A549 (cell line): ENCODE measurements around the gene SKAP1. TPM values are rescaled to one million over a fixed set of nuclear protein-coding genes. Genes with fewer than 3 reads are reported as not detected.

Source experiments
- ATAC-seq, 2 experiments: fragments of 200-7000 bp in 1 of 2; fragments of >200 bp in 1 of 2; cut with Nextera tagmentation in 1 of 2; cut with Tn5 transposase in 1 of 2; 3 replicates each; pipeline versions ENCODE4 v1.8.0 to v1.9.1; 2018 to 2020; ENCODE audit warnings: mild to moderate bottlenecking in 1 of 2, moderate library complexity in 1 of 2
- CTCF ChIA-PET: fragments of 300-600 bp; sonication (Branson Sonifier 250); formaldehyde crosslinking; extraction: SDS; loops from one replicate; lab custom pipeline; 2021; ENCODE audit warnings: antibody characterized with exemption, inconsistent platforms; lab: Yijun Ruan, JAX
- POLR2A ChIA-PET: fragments of 350-600 bp; formaldehyde crosslinking; extraction: SDS; loops from one replicate; lab custom pipeline; 2021; ENCODE audit warnings: antibody characterized with exemption, inconsistent platforms; lab: Yijun Ruan, JAX
- DNase-seq, 2 experiments: peaks; one replicate each; pipeline versions ENCODE4 v3.0.0 to v3.0.0-alpha.2; 2011 to 2016; ENCODE audit warnings: low read depth in 1 of 2, low spot score in 1 of 2
- FAIRE-seq: peaks from 2 replicates; lab custom pipeline; 2011; peaks lifted over from hg19 to GRCh38; lab: Jason Lieb, UNC
- H3K27ac ChIP-seq, 2 experiments: fragments of >200 bp; sonication (Bioruptor Twin); formaldehyde crosslinking; 3 replicates each; pipeline ENCODE4 v1.5.1; 2016 to 2017
- H3K4me1 ChIP-seq: fragments of >200 bp; sonication (Bioruptor Twin); formaldehyde crosslinking; 3 replicates; pipeline ENCODE4 v1.6.1; 2016
- H3K4me2 ChIP-seq: fragments of >200 bp; sonication (Bioruptor Twin); formaldehyde crosslinking; 3 replicates; pipeline ENCODE4 v1.6.1; 2016
- H3K4me3 ChIP-seq: fragments of >200 bp; sonication (Bioruptor Twin); formaldehyde crosslinking; 3 replicates; pipeline ENCODE4 v1.5.1; 2016
- H3K9me3 ChIP-seq: fragments of >200 bp; sonication (Bioruptor Twin); formaldehyde crosslinking; 3 replicates; pipeline ENCODE4 v1.6.1; 2016
- CEBPB ChIP-seq, 2 experiments: fragments of >200 bp in 1 of 2; sonication (Bioruptor Twin) in 1 of 2; formaldehyde crosslinking in 1 of 2; IDR thresholded peaks; 2 replicates each; pipeline ENCODE4 v1.6.1; 2012 to 2016
- CHD2 ChIP-seq: fragments of 150-350 bp; IDR thresholded peaks from 2 replicates; pipeline ENCODE4 v1.6.1; 2014; ENCODE audit warnings: low read length; ENCODE audit not compliant: partially characterized antibody
- CHD4 ChIP-seq: fragments of 200-600 bp; sonication (generic); IDR thresholded peaks from 2 replicates; pipeline ENCODE4 v1.6.1; 2016; ENCODE audit warnings: antibody characterized with exemption, mild to moderate bottlenecking, borderline replicate concordance
- EHF ChIP-seq: fragments of 250-450 bp; sonication (Bioruptor Pico); IDR thresholded peaks from 2 replicates; pipeline ENCODE4 v1.5.0; 2020; ENCODE audit warnings: mild to moderate bottlenecking
- EHMT2 ChIP-seq: fragments of 200-600 bp; sonication (generic); IDR thresholded peaks from 2 replicates; pipeline ENCODE4 v1.6.1; 2016; ENCODE audit warnings: antibody characterized with exemption, low read depth, mild to moderate bottlenecking, moderate library complexity
- EP300 ChIP-seq, 2 experiments: fragments of >200 bp; sonication (Bioruptor Twin); formaldehyde crosslinking; IDR thresholded peaks; 2 replicates in 1 of 2; 3 replicates in 1 of 2; pipeline ENCODE4 v1.6.1; 2016 to 2017
- ESRRA ChIP-seq: fragments of 150-350 bp; IDR thresholded peaks from 2 replicates; pipeline ENCODE4 v1.6.1; 2014; ENCODE audit warnings: mild to moderate bottlenecking, low read length, borderline replicate concordance
- FOSB ChIP-seq: fragments of 250-450 bp; sonication (Bioruptor Pico); IDR thresholded peaks from 2 replicates; pipeline ENCODE4 v1.5.0; 2020; ENCODE audit warnings: mild to moderate bottlenecking, moderate library complexity
- FOXS1 ChIP-seq: fragments of 250-450 bp; sonication (Bioruptor Pico); IDR thresholded peaks from 2 replicates; pipeline ENCODE4 v1.5.0; 2020; ENCODE audit warnings: mild to moderate bottlenecking, moderate library complexity
- GATA3 ChIP-seq: IDR thresholded peaks from 2 replicates; pipeline ENCODE4 v1.6.1; 2012; ENCODE audit warnings: borderline replicate concordance
- HDAC2 ChIP-seq: fragments of 200-600 bp; sonication (generic); IDR thresholded peaks from 2 replicates; pipeline ENCODE4 v1.6.1; 2016
- HEYL ChIP-seq: fragments of 250-450 bp; sonication (Bioruptor Pico); IDR thresholded peaks from 2 replicates; pipeline ENCODE4 v1.8.0; 2021; ENCODE audit warnings: mild to moderate bottlenecking, moderate library complexity
- HOXB5 ChIP-seq: fragments of 250-450 bp; sonication (Bioruptor Pico); IDR thresholded peaks from 2 replicates; pipeline ENCODE4 v1.5.0; 2020; ENCODE audit warnings: mild to moderate bottlenecking, moderate library complexity
- JUN ChIP-seq, 2 experiments: fragments of >200 bp; sonication (Bioruptor Twin); formaldehyde crosslinking; IDR thresholded peaks; 2 replicates in 1 of 2; 3 replicates in 1 of 2; pipeline ENCODE4 v1.6.1; 2016 to 2017
- MAFK ChIP-seq: fragments of 450-650 bp; IDR thresholded peaks from 2 replicates; pipeline ENCODE4 v1.6.1; 2014; ENCODE audit not compliant: partially characterized antibody
- MAZ ChIP-seq: fragments of 150-350 bp; IDR thresholded peaks from 2 replicates; pipeline ENCODE4 v1.6.1; 2014; ENCODE audit warnings: antibody characterized with exemption, low read depth, low read length, borderline replicate concordance
- MYC ChIP-seq: IDR thresholded peaks from 2 replicates; pipeline ENCODE4 v1.6.1; 2012; ENCODE audit warnings: mild to moderate bottlenecking, inconsistent platforms, low read length, improper control_type of control experiment, borderline replicate concordance
- NR3C1 ChIP-seq: fragments of >200 bp; sonication (Bioruptor Twin); formaldehyde crosslinking; IDR thresholded peaks from 3 replicates; pipeline ENCODE4 v1.6.1; 2017
- POLR2A ChIP-seq: IDR thresholded peaks from 2 replicates; pipeline ENCODE4 v1.6.1; 2012; ENCODE audit warnings: mild to moderate bottlenecking, low read length
- POLR2AphosphoS2 ChIP-seq: conservative IDR thresholded peaks from 2 replicates; pipeline ENCODE4 v1.6.1; 2012; ENCODE audit warnings: low read length, improper control_type of control experiment, inconsistent platforms
- RAD21 ChIP-seq, 2 experiments: fragments of >200 bp in 1 of 2; sonication (Bioruptor Twin) in 1 of 2; formaldehyde crosslinking in 1 of 2; IDR thresholded peaks in 1 of 2; conservative IDR thresholded peaks in 1 of 2; 2 replicates in 1 of 2; 3 replicates in 1 of 2; pipeline ENCODE4 v1.6.1; 2012 to 2018; ENCODE audit warnings: inconsistent platforms in 1 of 2
- RARB ChIP-seq: fragments of 250-450 bp; sonication (Bioruptor Pico); IDR thresholded peaks from 2 replicates; pipeline ENCODE4 v1.8.0; 2021; ENCODE audit warnings: mild to moderate bottlenecking, moderate library complexity
- RCOR1 ChIP-seq: fragments of 150-350 bp; IDR thresholded peaks from 2 replicates; pipeline ENCODE4 v1.6.1; 2014; ENCODE audit warnings: antibody characterized with exemption, low read length, low read depth
- RNF2 ChIP-seq: fragments of 200-600 bp; sonication (generic); IDR thresholded peaks from 2 replicates; pipeline ENCODE4 v1.6.1; 2016; ENCODE audit warnings: low read depth, mild to moderate bottlenecking, antibody characterized with exemption, moderate library complexity, borderline replicate concordance
- SMC3 ChIP-seq: fragments of >200 bp; sonication (Bioruptor Twin); formaldehyde crosslinking; IDR thresholded peaks from 3 replicates; pipeline ENCODE4 v1.6.1; 2018; ENCODE audit warnings: inconsistent platforms
- TFCP2L1 ChIP-seq: fragments of 250-450 bp; sonication (Bioruptor Pico); IDR thresholded peaks from 2 replicates; pipeline ENCODE4 v1.5.0; 2021; ENCODE audit warnings: mild to moderate bottlenecking
- TP53 ChIP-seq: fragments of 250-450 bp; sonication (Bioruptor Pico); IDR thresholded peaks from 2 replicates; pipeline ENCODE4 v1.5.0; 2021; ENCODE audit warnings: mild to moderate bottlenecking, moderate library complexity
- ZFP36 ChIP-seq: fragments of 450-650 bp; IDR thresholded peaks from 2 replicates; pipeline ENCODE4 v1.6.1; 2014; ENCODE audit warnings: borderline replicate concordance; ENCODE audit not compliant: partially characterized antibody
- ZNF302 ChIP-seq: fragments of 250-450 bp; sonication (Bioruptor Pico); IDR thresholded peaks from 2 replicates; pipeline ENCODE4 v1.9.0; 2021; ENCODE audit warnings: inconsistent platforms, mild to moderate bottlenecking, moderate library complexity
- ZSCAN20 ChIP-seq: fragments of 250-450 bp; sonication (Bioruptor Pico); IDR thresholded peaks from 2 replicates; pipeline ENCODE4 v1.8.0; 2022; ENCODE audit warnings: mild to moderate bottlenecking, moderate library complexity
- WGBS: methylation state at CpG from one replicate; pipeline ENCODE4 v1.1.6; 2017; ENCODE audit errors: missing lambda C conversion rate; 5-methylcytosine and 5-hydroxymethylcytosine counted together
- polyA plus RNA-seq, 4 experiments: library from polyadenylated mRNA; depleted of rRNA in 3 of 4; stranded (reverse); fragments of >200 nt; fragmentation: RNase III in 1 of 4; extraction: RNeasy Plus Mini Kit Qiagen cat#74134 plus additional on column Dnase treatment in 1 of 4; gene quantifications; 2 replicates in 3 of 4; 3 replicates in 1 of 4; pipeline ENCODE4 v1.2.3, GENCODE V29; 2011 to 2017
- TF ChIP-seq, protein P1 (sequence below): IDR thresholded peaks from 2 replicates; pipeline ENCODE4 v1.6.1; 2012
- TF ChIP-seq, protein P2 (sequence below): fragments of 150-350 bp; IDR thresholded peaks from 2 replicates; pipeline ENCODE4 v1.6.1; 2014; ENCODE audit warnings: low read depth, mild to moderate bottlenecking, low read length
- TF ChIP-seq, protein P3 (sequence below): fragments of >200 bp; sonication (Bioruptor Twin); formaldehyde crosslinking; IDR thresholded peaks from 2 replicates; pipeline ENCODE4 v1.6.1; 2016
- TF ChIP-seq, protein P4 (sequence below): fragments of >200 bp; sonication (Bioruptor Twin); formaldehyde crosslinking; IDR thresholded peaks from 3 replicates; pipeline ENCODE4 v1.6.1; 2016

Gene SKAP1
- polyA plus RNA-seq, 2 of the 4 experiments (the other 2 are of a cell fraction): 0.14 to 0.78 TPM

DNA sequence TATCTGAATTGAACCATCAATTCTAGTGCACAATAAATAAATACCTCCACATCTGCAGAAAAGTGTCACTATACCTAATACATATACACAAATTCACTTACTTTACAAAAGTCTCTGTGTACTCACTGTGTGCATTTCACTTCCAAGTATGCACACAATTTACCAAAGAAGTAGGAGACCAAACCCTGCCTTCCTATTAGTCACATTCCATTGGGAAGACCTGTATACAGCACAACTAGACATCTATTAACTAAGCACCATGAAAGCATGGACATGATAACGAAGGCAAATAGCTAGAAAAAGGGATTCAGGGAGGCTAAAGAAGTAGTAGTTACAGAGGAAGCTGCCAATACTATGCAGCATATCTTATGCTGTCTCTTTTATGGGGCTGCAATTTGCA, 183.0 kb downstream of the SKAP1 start:
- TF ChIP-seq, protein P1, sequence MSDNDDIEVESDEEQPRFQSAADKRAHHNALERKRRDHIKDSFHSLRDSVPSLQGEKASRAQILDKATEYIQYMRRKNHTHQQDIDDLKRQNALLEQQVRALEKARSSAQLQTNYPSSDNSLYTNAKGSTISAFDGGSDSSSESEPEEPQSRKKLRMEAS: peak; percentile 2; the same call in 1 of the 2 replicates
- no peak for TF ChIP-seq ZNF302
- no peak for TF ChIP-seq FOXS1 (CRISPR knock-in tag)
- TF ChIP-seq RAD21 (conservative IDR thresholded peaks at IDR 0.05 in 1 of 2, IDR thresholded peaks at IDR 0.05 in 1 of 2): no peak
- no peak for TF ChIP-seq TP53
- no peak for TF ChIP-seq MAZ
- no peak for TF ChIP-seq RARB (CRISPR knock-in tag)
- TF ChIP-seq CHD4: no peak
- TF ChIP-seq, protein P2, sequence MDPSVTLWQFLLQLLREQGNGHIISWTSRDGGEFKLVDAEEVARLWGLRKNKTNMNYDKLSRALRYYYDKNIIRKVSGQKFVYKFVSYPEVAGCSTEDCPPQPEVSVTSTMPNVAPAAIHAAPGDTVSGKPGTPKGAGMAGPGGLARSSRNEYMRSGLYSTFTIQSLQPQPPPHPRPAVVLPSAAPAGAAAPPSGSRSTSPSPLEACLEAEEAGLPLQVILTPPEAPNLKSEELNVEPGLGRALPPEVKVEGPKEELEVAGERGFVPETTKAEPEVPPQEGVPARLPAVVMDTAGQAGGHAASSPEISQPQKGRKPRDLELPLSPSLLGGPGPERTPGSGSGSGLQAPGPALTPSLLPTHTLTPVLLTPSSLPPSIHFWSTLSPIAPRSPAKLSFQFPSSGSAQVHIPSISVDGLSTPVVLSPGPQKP: no peak
- TF ChIP-seq RNF2: no peak
- no peak for TF ChIP-seq FOSB (CRISPR knock-in tag)
- no peak for TF ChIP-seq NR3C1
- no peak for TF ChIP-seq CHD2
- TF ChIP-seq MAFK: peak; percentile 33
- TF ChIP-seq EP300 (IDR thresholded peaks at IDR 0.05): no peak
- TF ChIP-seq, protein P3, sequence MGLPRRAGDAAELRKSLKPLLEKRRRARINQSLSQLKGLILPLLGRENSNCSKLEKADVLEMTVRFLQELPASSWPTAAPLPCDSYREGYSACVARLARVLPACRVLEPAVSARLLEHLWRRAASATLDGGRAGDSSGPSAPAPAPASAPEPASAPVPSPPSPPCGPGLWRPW: no peak
- TF ChIP-seq EHF (CRISPR knock-in tag): no peak
- TF ChIP-seq POLR2AphosphoS2: no peak
- TF ChIP-seq CEBPB (IDR thresholded peaks at IDR 0.05): peak in 1 of 2 experiments; percentile 2; a peak in 1 of 4 replicates
- no peak for TF ChIP-seq POLR2A
- no peak for TF ChIP-seq TFCP2L1 (CRISPR knock-in tag)
- no peak for TF ChIP-seq ESRRA
- peak; percentile 31 to 56; a peak in 3 of 6 replicates for ATAC-seq
- H3K27ac ChIP-seq: peak overlapping the region; percentile 65 to 72; a peak in 5 of 6 replicates
- no peak overlapping the region for H3K4me3 ChIP-seq
- 0% methylated on average over 1 of the region's 1 CpG for WGBS
- FAIRE-seq: peak; percentile 88
- DNase-seq: peak; percentile 24 to 69
- H3K4me2 ChIP-seq: peak overlapping the region; percentile 53
- no peaks in the 10 kb centered on the region for H3K9me3 ChIP-seq
- POLR2A ChIA-PET: no interaction called here
- CTCF ChIA-PET: interaction anchor here (0.9 to 15.3 kb wide), 5 partner anchors 15 to 61 kb away, joined by 3 to 217 read pairs (median 4); no protein-coding TSS in a partner anchor
- H3K4me1 ChIP-seq: peaks cover 56% of the 10 kb centered on the region

DNA sequence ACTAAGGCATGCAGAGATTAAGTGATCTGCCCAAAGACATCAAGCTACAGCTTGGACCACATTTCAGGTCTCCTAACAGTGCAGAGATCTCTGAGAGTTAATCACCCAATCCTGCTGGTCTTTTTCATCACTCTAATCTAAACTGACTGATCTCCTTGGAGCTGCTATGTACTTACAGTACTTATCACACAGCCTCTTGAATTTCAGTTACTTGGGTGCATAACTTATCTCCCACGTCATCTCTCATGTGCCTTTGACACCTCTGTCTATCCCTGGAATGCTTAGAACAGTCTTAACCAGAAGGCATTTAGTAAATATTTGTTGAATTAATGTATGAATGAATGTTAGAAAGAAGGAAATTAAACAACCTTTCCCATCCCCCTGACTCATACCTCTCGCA, 183.4 kb downstream of the SKAP1 start:
- Histone ChIP-seq H3K9me3 (no peaks in the 10 kb centered on the region), H3K4me3 (no peak overlapping the region), H3K4me2 (peak overlapping the region; percentile 53), H3K27ac (peak overlapping the region; percentile 65 to 72), H3K4me1 (peaks cover 61% of the 10 kb centered on the region)
- ChIA-PET POLR2A (no interaction called here), CTCF (interaction anchor here (0.6 to 15.3 kb wide), 4 partner anchors 8 to 60 kb away, joined by 3 to 217 read pairs (median 14); no protein-coding TSS in a partner anchor)
- DNase-seq (peak; percentile 45 to 90), FAIRE-seq (no peak), ATAC-seq (peak; percentile 72 to 78)
- 5% methylated on average over 2 of the region's 2 CpGs for WGBS
- TF ChIP-seq ZSCAN20 (CRISPR knock-in tag) (no peak), EP300 (IDR thresholded peaks at IDR 0.05) (peak in 1 of 2 experiments; percentile 43; a peak in 1 of 5 replicates), RCOR1 (no peak), HOXB5 (CRISPR knock-in tag) (no peak), RNF2 (no peak), HDAC2 (no peak), MAFK (no peak), ZFP36 (no peak), CEBPB (IDR thresholded peaks at IDR 0.05) (peak in 1 of 2 experiments; percentile 51; a peak in 1 of 4 replicates), HEYL (CRISPR knock-in tag) (no peak), GATA3 (peak; percentile 95), EHMT2 (no peak), JUN (IDR thresholded peaks at IDR 0.05) (no peak), POLR2AphosphoS2 (no peak), NR3C1 (no peak), MYC (no peak), SMC3 (no peak)
- TF ChIP-seq, protein P4, sequence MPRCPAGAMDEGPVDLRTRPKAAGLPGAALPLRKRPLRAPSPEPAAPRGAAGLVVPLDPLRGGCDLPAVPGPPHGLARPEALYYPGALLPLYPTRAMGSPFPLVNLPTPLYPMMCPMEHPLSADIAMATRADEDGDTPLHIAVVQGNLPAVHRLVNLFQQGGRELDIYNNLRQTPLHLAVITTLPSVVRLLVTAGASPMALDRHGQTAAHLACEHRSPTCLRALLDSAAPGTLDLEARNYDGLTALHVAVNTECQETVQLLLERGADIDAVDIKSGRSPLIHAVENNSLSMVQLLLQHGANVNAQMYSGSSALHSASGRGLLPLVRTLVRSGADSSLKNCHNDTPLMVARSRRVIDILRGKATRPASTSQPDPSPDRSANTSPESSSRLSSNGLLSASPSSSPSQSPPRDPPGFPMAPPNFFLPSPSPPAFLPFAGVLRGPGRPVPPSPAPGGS: no peak
- TF ChIP-seq, protein P2: no peak
- TF ChIP-seq, protein P3: no peak
- TF ChIP-seq, protein P1: peak; percentile 77
